Measurements from ENCODE around the gene LAD1.

DNA sequence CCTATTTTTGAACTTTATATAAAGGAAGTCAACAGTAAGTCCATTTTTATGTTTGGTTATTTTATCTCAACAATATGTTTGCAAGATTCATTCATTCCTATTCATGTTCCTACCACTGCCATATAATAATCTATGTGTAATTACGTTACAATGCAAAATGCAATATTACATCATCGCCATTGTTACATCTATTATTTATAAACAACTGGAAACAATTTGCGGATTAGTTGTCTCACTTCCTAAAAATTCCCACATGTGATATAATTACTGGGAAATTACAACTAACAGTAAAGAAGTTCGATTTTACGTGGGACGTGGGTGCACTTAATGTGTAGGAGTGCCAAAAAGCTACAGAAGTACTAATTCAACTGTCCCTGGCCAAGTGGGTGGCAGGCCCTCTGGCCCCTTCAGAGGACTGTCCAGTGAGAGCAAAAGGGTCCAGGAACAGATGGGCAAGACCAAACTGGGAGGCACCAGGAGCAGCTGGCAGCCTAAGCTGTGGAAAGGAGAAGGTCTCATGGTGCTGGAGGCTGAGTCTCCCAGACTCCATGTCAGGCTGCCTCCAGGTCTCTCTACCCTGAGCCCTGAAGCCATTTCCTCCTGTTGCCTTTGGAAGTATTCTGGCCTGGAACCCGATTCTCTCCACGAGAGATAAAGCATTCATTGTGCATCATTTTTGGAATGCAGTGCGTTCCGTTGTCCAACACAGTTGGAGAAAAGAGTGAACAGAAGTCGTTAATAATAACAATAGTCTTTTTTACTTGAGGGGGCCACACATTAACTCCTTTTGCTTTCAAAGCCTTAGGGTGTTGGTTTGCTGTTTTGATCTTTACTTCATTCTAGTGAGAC lies 64.6 kb downstream of the LAD1 start:
- TF ChIP-seq POLR2A (IDR thresholded peaks at IDR 0.05; ENCODE audit: low read depth, low read length) (no peak), CTCF (conservative IDR thresholded peaks at IDR 0.05; ENCODE audit: low read depth, low read length) (no peak), MAZ (IDR thresholded peaks at IDR 0.05; ENCODE audit: borderline replicate concordance, low read depth, low read length) (no peak)
